ENCODE measurements around the gene DHH.

DNA sequence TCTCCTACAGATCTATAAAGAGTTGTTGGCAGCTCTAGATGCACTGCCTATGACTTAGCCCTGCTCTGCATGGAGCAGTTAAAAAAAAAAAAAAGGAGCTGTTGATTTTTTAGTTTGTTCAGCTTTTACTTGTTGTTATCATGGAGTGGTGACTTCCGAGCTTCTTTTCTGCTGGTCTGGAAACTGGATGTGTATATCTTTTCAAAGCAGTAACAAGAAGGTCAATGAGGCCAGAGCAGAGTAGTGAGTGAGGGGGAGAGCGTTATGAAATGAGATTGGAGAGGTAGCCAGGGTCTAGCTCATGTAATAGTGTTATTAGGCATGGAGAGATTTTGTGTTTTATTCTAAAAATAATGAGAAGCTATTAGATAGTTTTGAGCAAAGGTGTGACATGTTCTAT lies 49.8 kb upstream of the DHH start:
- TF ChIP-seq, protein P1, sequence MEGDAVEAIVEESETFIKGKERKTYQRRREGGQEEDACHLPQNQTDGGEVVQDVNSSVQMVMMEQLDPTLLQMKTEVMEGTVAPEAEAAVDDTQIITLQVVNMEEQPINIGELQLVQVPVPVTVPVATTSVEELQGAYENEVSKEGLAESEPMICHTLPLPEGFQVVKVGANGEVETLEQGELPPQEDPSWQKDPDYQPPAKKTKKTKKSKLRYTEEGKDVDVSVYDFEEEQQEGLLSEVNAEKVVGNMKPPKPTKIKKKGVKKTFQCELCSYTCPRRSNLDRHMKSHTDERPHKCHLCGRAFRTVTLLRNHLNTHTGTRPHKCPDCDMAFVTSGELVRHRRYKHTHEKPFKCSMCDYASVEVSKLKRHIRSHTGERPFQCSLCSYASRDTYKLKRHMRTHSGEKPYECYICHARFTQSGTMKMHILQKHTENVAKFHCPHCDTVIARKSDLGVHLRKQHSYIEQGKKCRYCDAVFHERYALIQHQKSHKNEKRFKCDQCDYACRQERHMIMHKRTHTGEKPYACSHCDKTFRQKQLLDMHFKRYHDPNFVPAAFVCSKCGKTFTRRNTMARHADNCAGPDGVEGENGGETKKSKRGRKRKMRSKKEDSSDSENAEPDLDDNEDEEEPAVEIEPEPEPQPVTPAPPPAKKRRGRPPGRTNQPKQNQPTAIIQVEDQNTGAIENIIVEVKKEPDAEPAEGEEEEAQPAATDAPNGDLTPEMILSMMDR (IDR thresholded peaks at IDR 0.05): no peak
- no peak for TF ChIP-seq POLR2A (IDR thresholded peaks at IDR 0.05)
